HEK293 (cell line): ENCODE results near the gene CNTN4.

ENCODE experiments used
- CTCF ChIA-PET: fragments of 350-600 bp; formaldehyde crosslinking; extraction: SDS; loops from one replicate; lab custom pipeline; 2021; ENCODE audit warnings: antibody characterized with exemption; lab: Yijun Ruan, JAX
- POLR2A ChIA-PET: fragments of 300-600 bp; formaldehyde crosslinking; extraction: SDS; loops from one replicate; lab custom pipeline; 2020; ENCODE audit warnings: antibody characterized with exemption, inconsistent platforms; lab: Yijun Ruan, JAX
- H3K27ac ChIP-seq: fragments of 200-500 bp; sonication (Bioruptor generic); 2 replicates; pipeline ENCODE4 v1.5.1; 2014; ENCODE audit warnings: low read depth, low read length, control low read depth, inconsistent platforms; ENCODE audit errors: extremely low read depth
- H3K36me3 ChIP-seq, 2 experiments: fragments of 200-500 bp in 1 of 2; sonication (Bioruptor generic) in 1 of 2; 1 replicate in 1 of 2; 2 replicates in 1 of 2; pipeline ENCODE4 v1.5.1; 2014 to 2017; ENCODE audit warnings: inconsistent platforms in 2 of 2, low read length in 2 of 2; ENCODE audit not compliant: control insufficient read depth in 2 of 2, insufficient read depth in 1 of 2
- H3K4me1 ChIP-seq: fragments of 200-500 bp; sonication (Bioruptor generic); 2 replicates; pipeline ENCODE4 v1.5.1; 2014; ENCODE audit warnings: mild to moderate bottlenecking, low read length, inconsistent platforms; ENCODE audit not compliant: control insufficient read depth, insufficient read depth
- H3K4me3 ChIP-seq: 2 replicates; pipeline ENCODE4 v1.5.1; 2011; ENCODE audit warnings: low read depth, mild to moderate bottlenecking, control low read depth, low read length, moderate library complexity
- H3K9me3 ChIP-seq: fragments of 200-500 bp; sonication (Bioruptor generic); 2 replicates; pipeline ENCODE4 v1.5.1; 2014; ENCODE audit warnings: low read depth, low read length, inconsistent platforms; ENCODE audit not compliant: control insufficient read depth, insufficient read depth
- IKZF3 ChIP-seq: fragments of 450-650 bp; IDR thresholded peaks from 2 replicates; pipeline ENCODE4 v1.5.0; 2018; ENCODE audit warnings: missing biosample characterization, mild to moderate bottlenecking, missing genetic modification characterization, moderate library complexity
- SCRT1 ChIP-seq: fragments of 450-650 bp; formaldehyde crosslinking; IDR thresholded peaks from 2 replicates; pipeline ENCODE4 v1.5.1; 2016; ENCODE audit warnings: missing biosample characterization, missing genetic modification characterization, borderline replicate concordance
- SP2 ChIP-seq: fragments of 450-650 bp; formaldehyde crosslinking; IDR thresholded peaks from 2 replicates; pipeline ENCODE4 v1.5.1; 2016; ENCODE audit warnings: missing biosample characterization, missing genetic modification characterization
- ZBTB1 ChIP-seq: fragments of 450-650 bp; formaldehyde crosslinking; IDR thresholded peaks from 2 replicates; pipeline ENCODE4 v1.5.1; 2016; ENCODE audit warnings: missing biosample characterization, missing genetic modification characterization
- ZEB2 ChIP-seq: fragments of 450-650 bp; formaldehyde crosslinking; IDR thresholded peaks from 2 replicates; pipeline ENCODE4 v1.5.1; 2016; ENCODE audit warnings: missing biosample characterization, missing genetic modification characterization
- ZIC2 ChIP-seq: fragments of 450-650 bp; formaldehyde crosslinking; IDR thresholded peaks from 2 replicates; pipeline ENCODE4 v1.5.1; 2016; ENCODE audit warnings: missing biosample characterization, missing genetic modification characterization
- ZNF10 ChIP-seq: fragments of 450-650 bp; formaldehyde crosslinking; IDR thresholded peaks from 2 replicates; pipeline ENCODE4 v1.5.1; 2017; ENCODE audit warnings: missing biosample characterization, missing genetic modification characterization
- ZNF169 ChIP-seq: fragments of 450-650 bp; formaldehyde crosslinking; IDR thresholded peaks from 2 replicates; pipeline ENCODE4 v1.5.1; 2016; ENCODE audit warnings: missing biosample characterization, missing genetic modification characterization
- ZNF174 ChIP-seq: fragments of 450-650 bp; formaldehyde crosslinking; IDR thresholded peaks from 2 replicates; pipeline ENCODE4 v1.5.0; 2017; ENCODE audit warnings: missing biosample characterization, mild to moderate bottlenecking, missing genetic modification characterization
- ZNF202 ChIP-seq: fragments of 450-650 bp; formaldehyde crosslinking; IDR thresholded peaks from 2 replicates; pipeline ENCODE4 v1.5.1; 2016; ENCODE audit warnings: missing biosample characterization, missing genetic modification characterization, borderline replicate concordance
- ZNF214 ChIP-seq: fragments of 450-650 bp; formaldehyde crosslinking; IDR thresholded peaks from 2 replicates; pipeline ENCODE4 v1.5.1; 2017; ENCODE audit warnings: missing biosample characterization, mild to moderate bottlenecking, missing genetic modification characterization, borderline replicate concordance
- ZNF23 ChIP-seq: fragments of 450-650 bp; formaldehyde crosslinking; IDR thresholded peaks from 2 replicates; pipeline ENCODE4 v1.5.1; 2016; ENCODE audit warnings: missing biosample characterization, missing genetic modification characterization, borderline replicate concordance
- ZNF24 ChIP-seq: fragments of 450-650 bp; formaldehyde crosslinking; IDR thresholded peaks from 2 replicates; pipeline ENCODE4 v1.5.1; 2016; ENCODE audit warnings: missing biosample characterization, missing genetic modification characterization
- ZNF311 ChIP-seq: fragments of 450-650 bp; formaldehyde crosslinking; IDR thresholded peaks from 2 replicates; pipeline ENCODE4 v1.5.1; 2017; ENCODE audit warnings: missing biosample characterization, missing genetic modification characterization, borderline replicate concordance
- ZNF37A ChIP-seq: fragments of 450-650 bp; IDR thresholded peaks from 2 replicates; pipeline ENCODE4 v1.5.1; 2018; ENCODE audit warnings: missing biosample characterization, missing genetic modification characterization
- ZNF416 ChIP-seq: fragments of 450-650 bp; formaldehyde crosslinking; IDR thresholded peaks from 2 replicates; pipeline ENCODE4 v1.5.1; 2016; ENCODE audit warnings: missing biosample characterization, missing genetic modification characterization
- ZNF555 ChIP-seq: fragments of 450-650 bp; formaldehyde crosslinking; conservative IDR thresholded peaks from 2 replicates; pipeline ENCODE4 v1.5.1; 2017; ENCODE audit warnings: missing biosample characterization, mild to moderate bottlenecking, missing genetic modification characterization, inconsistent platforms
- ZNF561 ChIP-seq: fragments of 450-650 bp; IDR thresholded peaks from 2 replicates; pipeline ENCODE4 v1.5.1; 2018; ENCODE audit warnings: missing biosample characterization, missing genetic modification characterization, borderline replicate concordance
- ZNF585B ChIP-seq: fragments of 450-650 bp; formaldehyde crosslinking; IDR thresholded peaks from 2 replicates; pipeline ENCODE4 v1.5.1; 2016; ENCODE audit warnings: missing biosample characterization, missing genetic modification characterization
- ZNF658 ChIP-seq: fragments of 450-650 bp; formaldehyde crosslinking; IDR thresholded peaks from 2 replicates; pipeline ENCODE4; 2016; ENCODE audit warnings: missing biosample characterization, missing genetic modification characterization
- ZNF660 ChIP-seq: fragments of 450-650 bp; IDR thresholded peaks from 2 replicates; pipeline ENCODE4 v1.5.1; 2018; ENCODE audit warnings: missing biosample characterization, mild to moderate bottlenecking, missing genetic modification characterization
- ZNF777 ChIP-seq: fragments of 450-650 bp; formaldehyde crosslinking; IDR thresholded peaks from 2 replicates; pipeline ENCODE4 v1.5.1; 2017; ENCODE audit warnings: missing biosample characterization, missing genetic modification characterization, borderline replicate concordance
- ZNF791 ChIP-seq: fragments of 450-650 bp; formaldehyde crosslinking; IDR thresholded peaks from 2 replicates; pipeline ENCODE4 v1.5.1; 2016; ENCODE audit warnings: missing biosample characterization, missing genetic modification characterization
- ZNF830 ChIP-seq: fragments of 450-650 bp; IDR thresholded peaks from 2 replicates; pipeline ENCODE4 v1.5.0; 2018; ENCODE audit warnings: missing biosample characterization, missing genetic modification characterization, low read depth, mild to moderate bottlenecking, moderate library complexity
- ZNF837 ChIP-seq: fragments of 450-650 bp; formaldehyde crosslinking; IDR thresholded peaks from 2 replicates; pipeline ENCODE4 v1.5.1; 2016; ENCODE audit warnings: missing biosample characterization, missing genetic modification characterization
- TF ChIP-seq, protein P1 (sequence below): fragments of 450-650 bp; formaldehyde crosslinking; IDR thresholded peaks from 2 replicates; pipeline ENCODE4 v1.5.1; 2016; ENCODE audit warnings: missing biosample characterization, missing genetic modification characterization
- TF ChIP-seq, protein P2 (sequence below): IDR thresholded peaks from 2 replicates; pipeline ENCODE4 v1.6.1; 2011; ENCODE audit warnings: mild to moderate bottlenecking, low read depth, low read length, borderline replicate concordance
- TF ChIP-seq, protein P3 (sequence below): fragments of 450-650 bp; formaldehyde crosslinking; IDR thresholded peaks from 2 replicates; pipeline ENCODE4; 2016; ENCODE audit warnings: missing biosample characterization, missing genetic modification characterization
- TF ChIP-seq, protein P4 (sequence below): fragments of 450-650 bp; formaldehyde crosslinking; IDR thresholded peaks from 2 replicates; pipeline ENCODE4 v1.5.1; 2016; ENCODE audit warnings: missing biosample characterization, missing genetic modification characterization

The CNTN4 gene

DNA sequence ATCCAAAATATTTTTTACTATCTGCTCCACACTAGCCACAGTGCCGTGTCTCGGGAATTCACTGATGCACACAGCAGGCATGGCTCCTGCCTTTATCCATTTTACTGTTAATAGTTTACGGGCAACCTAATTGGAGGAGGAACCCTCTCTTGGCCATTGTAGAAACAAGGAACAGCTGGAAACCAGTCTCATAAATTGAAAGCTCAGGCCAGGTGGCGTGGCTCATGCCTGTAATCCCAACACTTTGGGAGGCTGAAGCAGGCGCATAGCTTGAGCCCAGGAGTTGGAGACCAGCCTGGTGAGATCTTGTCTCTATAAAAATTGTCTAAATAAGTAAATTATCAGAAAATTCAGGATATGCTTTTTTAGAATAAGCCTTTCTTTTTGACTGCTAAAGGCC lies 972.5 kb downstream of the CNTN4 start:
- ChIA-PET POLR2A (interaction anchor here (0.7 kb wide), 1 partner anchor 16 kb away, joined by 6 read pairs; no protein-coding TSS in a partner anchor), CTCF (no interaction called here)
- Histone ChIP-seq H3K4me1 (no peaks in the 10 kb centered on the region), H3K36me3 (no peaks in the 10 kb centered on the region), H3K4me3 (no peak overlapping the region), H3K9me3 (no peaks in the 10 kb centered on the region), H3K27ac (no peak overlapping the region)
- no peak for TF ChIP-seq ZNF214 (tag by site-specific recombination)
- no peak for TF ChIP-seq ZNF24
- TF ChIP-seq ZEB2 (tag by site-specific recombination), result no peak
- TF ChIP-seq ZIC2 (tag by site-specific recombination), result peak; percentile 45
- no peak for TF ChIP-seq SCRT1
- no peak for TF ChIP-seq ZNF660 (tag by site-specific recombination)
- TF ChIP-seq ZNF791 (tag by site-specific recombination), result no peak
- no peak for TF ChIP-seq ZNF837 (tag by site-specific recombination)
- TF ChIP-seq ZNF169 (tag by site-specific recombination), result no peak
- no peak for TF ChIP-seq ZNF777
- TF ChIP-seq, protein P1, sequence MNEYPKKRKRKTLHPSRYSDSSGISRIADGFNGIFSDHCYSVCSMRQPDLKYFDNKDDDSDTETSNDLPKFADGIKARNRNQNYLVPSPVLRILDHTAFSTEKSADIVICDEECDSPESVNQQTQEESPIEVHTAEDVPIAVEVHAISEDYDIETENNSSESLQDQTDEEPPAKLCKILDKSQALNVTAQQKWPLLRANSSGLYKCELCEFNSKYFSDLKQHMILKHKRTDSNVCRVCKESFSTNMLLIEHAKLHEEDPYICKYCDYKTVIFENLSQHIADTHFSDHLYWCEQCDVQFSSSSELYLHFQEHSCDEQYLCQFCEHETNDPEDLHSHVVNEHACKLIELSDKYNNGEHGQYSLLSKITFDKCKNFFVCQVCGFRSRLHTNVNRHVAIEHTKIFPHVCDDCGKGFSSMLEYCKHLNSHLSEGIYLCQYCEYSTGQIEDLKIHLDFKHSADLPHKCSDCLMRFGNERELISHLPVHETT (tag by site-specific recombination), result no peak
- no peak for TF ChIP-seq SP2 (tag by site-specific recombination)
- no peak for TF ChIP-seq IKZF3
- TF ChIP-seq ZNF37A (tag by site-specific recombination), result no peak
- TF ChIP-seq, protein P2, sequence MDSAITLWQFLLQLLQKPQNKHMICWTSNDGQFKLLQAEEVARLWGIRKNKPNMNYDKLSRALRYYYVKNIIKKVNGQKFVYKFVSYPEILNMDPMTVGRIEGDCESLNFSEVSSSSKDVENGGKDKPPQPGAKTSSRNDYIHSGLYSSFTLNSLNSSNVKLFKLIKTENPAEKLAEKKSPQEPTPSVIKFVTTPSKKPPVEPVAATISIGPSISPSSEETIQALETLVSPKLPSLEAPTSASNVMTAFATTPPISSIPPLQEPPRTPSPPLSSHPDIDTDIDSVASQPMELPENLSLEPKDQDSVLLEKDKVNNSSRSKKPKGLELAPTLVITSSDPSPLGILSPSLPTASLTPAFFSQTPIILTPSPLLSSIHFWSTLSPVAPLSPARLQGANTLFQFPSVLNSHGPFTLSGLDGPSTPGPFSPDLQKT, result no peak
- TF ChIP-seq ZNF561 (tag by site-specific recombination), result 0 out of 2 replicates have a peak, but pooled peaks have one; percentile 38
- TF ChIP-seq, protein P3, sequence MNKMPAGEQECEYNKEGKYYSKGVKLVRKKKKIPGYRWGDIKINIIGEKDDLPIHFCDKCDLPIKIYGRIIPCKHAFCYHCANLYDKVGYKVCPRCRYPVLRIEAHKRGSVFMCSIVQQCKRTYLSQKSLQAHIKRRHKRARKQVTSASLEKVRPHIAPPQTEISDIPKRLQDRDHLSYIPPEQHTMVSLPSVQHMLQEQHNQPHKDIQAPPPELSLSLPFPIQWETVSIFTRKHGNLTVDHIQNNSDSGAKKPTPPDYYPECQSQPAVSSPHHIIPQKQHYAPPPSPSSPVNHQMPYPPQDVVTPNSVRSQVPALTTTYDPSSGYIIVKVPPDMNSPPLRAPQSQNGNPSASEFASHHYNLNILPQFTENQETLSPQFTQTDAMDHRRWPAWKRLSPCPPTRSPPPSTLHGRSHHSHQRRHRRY, result no peak
- TF ChIP-seq ZNF202 (tag by site-specific recombination), result no peak

- POLR2A ChIA-PET, result no interaction called here
- no peak overlapping the region for H3K27ac ChIP-seq
- H3K36me3 ChIP-seq, result no peaks in the 10 kb centered on the region
- CTCF ChIA-PET, result interaction anchor here (0.6 kb wide), 1 partner anchor 10 kb away, joined by 4 read pairs; no protein-coding TSS in a partner anchor
- no peak overlapping the region for H3K4me3 ChIP-seq
- H3K4me1 ChIP-seq, result no peaks in the 10 kb centered on the region
- H3K9me3 ChIP-seq, result no peaks in the 10 kb centered on the region
- TF ChIP-seq ZNF311 (tag by site-specific recombination), result no peak
- no peak for TF ChIP-seq ZNF10 (tag by site-specific recombination)
- no peak for TF ChIP-seq ZNF555 (tag by site-specific recombination)
- TF ChIP-seq, protein P4, sequence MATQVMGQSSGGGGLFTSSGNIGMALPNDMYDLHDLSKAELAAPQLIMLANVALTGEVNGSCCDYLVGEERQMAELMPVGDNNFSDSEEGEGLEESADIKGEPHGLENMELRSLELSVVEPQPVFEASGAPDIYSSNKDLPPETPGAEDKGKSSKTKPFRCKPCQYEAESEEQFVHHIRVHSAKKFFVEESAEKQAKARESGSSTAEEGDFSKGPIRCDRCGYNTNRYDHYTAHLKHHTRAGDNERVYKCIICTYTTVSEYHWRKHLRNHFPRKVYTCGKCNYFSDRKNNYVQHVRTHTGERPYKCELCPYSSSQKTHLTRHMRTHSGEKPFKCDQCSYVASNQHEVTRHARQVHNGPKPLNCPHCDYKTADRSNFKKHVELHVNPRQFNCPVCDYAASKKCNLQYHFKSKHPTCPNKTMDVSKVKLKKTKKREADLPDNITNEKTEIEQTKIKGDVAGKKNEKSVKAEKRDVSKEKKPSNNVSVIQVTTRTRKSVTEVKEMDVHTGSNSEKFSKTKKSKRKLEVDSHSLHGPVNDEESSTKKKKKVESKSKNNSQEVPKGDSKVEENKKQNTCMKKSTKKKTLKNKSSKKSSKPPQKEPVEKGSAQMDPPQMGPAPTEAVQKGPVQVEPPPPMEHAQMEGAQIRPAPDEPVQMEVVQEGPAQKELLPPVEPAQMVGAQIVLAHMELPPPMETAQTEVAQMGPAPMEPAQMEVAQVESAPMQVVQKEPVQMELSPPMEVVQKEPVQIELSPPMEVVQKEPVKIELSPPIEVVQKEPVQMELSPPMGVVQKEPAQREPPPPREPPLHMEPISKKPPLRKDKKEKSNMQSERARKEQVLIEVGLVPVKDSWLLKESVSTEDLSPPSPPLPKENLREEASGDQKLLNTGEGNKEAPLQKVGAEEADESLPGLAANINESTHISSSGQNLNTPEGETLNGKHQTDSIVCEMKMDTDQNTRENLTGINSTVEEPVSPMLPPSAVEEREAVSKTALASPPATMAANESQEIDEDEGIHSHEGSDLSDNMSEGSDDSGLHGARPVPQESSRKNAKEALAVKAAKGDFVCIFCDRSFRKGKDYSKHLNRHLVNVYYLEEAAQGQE (tag by site-specific recombination), result no peak
- TF ChIP-seq ZNF830, result no peak
- TF ChIP-seq ZNF23 (tag by site-specific recombination), result no peak
- no peak for TF ChIP-seq ZNF416 (tag by site-specific recombination)
- no peak for TF ChIP-seq ZNF174 (tag by site-specific recombination)
- TF ChIP-seq ZBTB1 (tag by site-specific recombination), result no peak
- TF ChIP-seq ZNF658 (tag by site-specific recombination), result no peak
- TF ChIP-seq ZNF585B (tag by site-specific recombination), result no peak
Observed at GRCh38 chr3:3074551-3075257, 976.0 kb downstream of the CNTN4 start.
